ENCODE measurements around the gene FILIP1L.

The FILIP1L gene

DNA sequence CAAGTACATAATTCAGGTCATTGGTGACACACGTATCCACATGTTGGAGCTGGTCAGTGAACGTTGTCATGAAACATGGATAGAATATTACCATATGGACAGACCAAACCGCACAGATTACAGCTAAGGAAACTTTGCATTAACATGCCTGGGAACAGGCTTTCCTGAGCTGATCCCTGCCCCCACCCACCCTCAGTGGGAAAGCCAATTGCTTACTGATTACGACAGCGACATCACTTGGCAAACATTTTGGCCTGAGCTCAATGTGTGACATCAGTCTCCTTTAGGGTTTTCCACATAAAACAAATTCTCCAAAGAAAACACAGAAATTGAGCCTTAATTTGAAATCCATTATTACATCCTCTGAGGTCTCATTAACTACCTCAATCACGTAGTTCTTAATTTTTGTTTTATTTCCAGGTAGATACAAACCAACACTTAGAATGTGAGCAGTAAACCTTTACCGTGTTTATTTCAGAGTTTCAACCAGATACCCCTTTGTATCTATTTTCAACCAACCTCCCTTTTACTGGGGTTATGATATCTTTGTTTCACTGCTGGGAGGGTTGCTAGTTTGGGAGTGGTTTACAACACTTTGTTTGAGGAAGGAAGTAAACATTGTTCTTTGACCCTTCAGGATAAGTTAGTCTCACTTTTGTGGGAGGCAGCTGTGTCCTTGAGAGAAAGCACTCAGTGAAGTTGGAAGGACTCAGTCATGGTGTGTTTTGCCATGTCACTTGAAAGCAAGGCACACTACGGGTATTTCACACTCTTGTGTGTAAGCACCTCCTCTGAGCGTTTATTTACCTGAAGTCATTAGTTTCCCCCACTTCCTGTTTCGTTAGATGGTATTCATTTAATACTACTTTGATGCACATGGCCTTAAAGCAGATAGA, 193.6 kb downstream of the FILIP1L start:
- DNase-seq (no peak), ATAC-seq (no peak)

DNA sequence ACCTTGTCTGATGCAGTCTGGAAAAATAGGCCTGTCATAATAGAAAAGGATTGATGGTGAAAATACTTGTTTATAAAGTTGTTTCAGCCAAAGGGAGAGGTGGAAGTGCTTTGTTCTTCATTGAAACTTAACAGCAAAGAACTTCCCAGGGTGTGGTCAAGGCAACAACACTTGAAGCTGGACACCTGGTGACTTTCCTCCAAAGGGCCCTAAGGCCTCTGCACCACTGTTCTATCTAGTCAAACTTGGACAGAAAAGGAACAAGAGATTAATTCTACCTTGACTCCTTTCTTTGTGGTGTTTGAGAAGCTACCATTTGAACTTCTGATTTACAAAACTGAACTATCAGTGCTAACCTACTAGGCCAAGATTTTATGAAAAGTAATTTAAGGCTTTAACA, 194.6 kb downstream of the FILIP1L start:
- ATAC-seq (no peak), DNase-seq (no peak)

DNA sequence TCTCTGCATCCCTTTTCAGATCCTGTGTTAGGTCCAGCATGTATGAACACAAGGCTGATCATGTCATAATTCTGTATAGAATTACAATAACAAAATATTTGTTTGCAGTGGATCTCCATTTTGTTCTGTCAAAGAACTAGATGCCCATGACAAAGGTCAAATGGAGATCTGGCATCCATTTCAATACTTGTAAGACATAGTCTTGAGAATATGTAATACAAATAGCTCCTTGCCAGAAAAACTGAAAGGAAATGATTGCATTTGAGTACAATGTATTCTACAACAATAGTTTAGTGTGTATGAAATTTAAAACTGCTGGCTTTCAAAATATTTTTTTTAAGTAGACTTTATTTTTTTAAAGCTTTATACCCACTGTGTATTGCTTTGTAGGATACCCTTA, 195.6 kb downstream of the FILIP1L start:
- no peak for ATAC-seq
- DNase-seq, result no peak

- DNase-seq (no peak), ATAC-seq (no peak)
Measured at GRCh38 chr3:99915906-99916432, 198.3 kb downstream of the FILIP1L start.

GRCh38 chr3:99911433-99911832, 202.9 kb downstream of the FILIP1L start:
- DNase-seq (no peak), ATAC-seq (no peak)

DNA sequence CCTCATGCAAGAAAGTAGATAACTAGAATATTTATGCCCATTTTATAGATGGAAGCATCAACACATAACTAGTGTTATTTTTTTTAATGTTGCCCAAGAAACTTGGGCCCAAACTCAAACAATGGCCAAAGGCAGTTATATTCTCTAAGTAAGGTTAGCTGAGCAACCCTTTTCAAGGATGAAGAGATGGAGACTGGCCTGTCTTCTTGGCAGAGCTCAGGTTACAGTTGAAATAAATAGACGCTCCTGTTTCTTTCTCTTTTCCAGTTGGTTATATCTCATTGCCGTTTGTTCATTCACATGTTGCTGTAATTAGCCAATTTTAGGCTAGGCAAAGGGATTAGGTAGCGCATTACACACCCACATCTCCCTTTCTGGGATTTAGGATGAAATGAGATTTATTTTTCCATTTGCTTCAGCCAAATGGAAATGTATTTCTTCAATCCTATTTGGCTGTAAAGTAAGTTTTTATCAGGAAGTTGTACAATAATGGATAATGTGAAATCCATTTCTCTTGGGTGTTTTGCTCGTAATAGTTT, 203.5 kb downstream of the FILIP1L start:
- ATAC-seq, result no peak
- no peak for DNase-seq

DNA sequence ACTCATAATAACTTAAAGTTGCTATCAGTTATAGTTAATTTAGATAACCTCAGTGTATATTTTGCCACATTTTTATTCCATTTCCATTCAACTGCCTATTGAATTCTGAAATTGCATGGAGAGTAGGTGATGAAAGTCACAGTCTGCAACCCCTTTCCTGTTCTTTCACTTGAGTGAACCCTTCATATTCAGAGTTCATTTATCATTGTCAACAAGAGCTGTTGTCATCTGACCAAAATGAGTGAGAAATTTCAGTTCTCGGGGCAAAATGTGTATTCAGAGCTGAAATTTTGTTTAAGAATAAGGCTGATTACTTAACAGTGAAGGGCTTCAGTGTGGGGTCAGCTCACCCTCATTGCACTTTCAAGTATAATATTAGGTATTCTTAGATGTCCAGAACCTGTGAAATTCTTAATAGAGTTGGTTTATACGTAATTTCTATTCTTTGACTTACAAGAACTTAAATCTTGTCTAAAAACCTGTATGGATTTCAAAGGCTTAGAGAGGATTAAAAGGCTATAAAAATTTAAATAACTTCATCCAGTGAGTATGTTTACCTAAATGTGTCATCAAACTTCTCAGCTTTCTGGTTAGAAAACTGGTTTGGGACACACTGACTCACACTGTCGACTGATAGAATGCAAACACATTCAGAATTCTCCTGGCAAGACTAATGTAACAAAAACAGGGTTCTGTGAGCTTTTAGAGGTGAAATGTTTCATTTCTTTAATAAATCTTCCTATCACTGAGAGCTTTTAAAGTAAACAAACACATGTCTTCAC, 204.4 kb downstream of the FILIP1L start:
- no peak for ATAC-seq
- DNase-seq, result no peak

- ATAC-seq (no peak), DNase-seq (no peak)
Measured at GRCh38 chr3:99907959-99908544, 206.2 kb downstream of the FILIP1L start.

GRCh38 chr3:99903869-99904268, 210.4 kb downstream of the FILIP1L start:
- DNase-seq (no peak), ATAC-seq (no peak)

DNA sequence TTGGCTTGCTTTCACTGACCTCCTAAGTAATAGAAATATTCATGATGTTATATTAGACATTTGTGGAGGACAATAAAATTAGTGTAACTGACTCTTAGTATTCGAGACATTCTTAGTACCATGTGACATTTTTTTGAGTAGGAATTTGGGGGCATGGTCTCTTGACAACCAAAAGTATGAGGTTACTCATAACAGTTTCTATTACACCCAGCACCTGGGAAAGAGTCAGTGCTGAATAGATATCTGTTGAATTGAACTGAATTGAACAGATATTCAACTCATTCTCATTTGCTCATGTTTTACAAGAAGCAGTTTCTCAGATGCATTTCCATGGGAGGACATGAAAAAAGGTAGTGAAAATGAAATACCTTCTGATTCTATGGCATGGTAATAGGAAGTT, 212.2 kb downstream of the FILIP1L start:
- ATAC-seq (no peak), DNase-seq (no peak)

- no peak for DNase-seq
- ATAC-seq, result peak; percentile 46
Measured at GRCh38 chr3:99901200-99901926, 212.9 kb downstream of the FILIP1L start.

DNA sequence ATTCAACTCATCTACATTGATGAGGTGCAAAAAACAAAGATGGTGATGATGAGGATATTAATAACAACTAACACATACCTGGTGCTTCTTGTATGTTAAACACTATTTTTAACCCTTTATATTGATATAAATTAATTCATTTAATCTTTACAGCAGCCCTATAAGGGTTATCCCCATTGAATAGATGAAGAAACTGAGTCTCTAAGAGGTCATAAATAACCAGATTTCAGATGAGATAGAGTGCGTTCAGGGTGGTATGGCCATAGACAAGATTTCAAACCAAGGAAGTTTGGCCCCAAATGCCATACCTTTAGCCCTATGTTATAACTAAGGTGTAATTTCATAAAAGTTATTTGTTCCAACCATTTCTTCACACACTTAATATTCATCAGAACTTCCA, 214.1 kb downstream of the FILIP1L start:
- ATAC-seq, result no peak
- no peak for DNase-seq

DNA sequence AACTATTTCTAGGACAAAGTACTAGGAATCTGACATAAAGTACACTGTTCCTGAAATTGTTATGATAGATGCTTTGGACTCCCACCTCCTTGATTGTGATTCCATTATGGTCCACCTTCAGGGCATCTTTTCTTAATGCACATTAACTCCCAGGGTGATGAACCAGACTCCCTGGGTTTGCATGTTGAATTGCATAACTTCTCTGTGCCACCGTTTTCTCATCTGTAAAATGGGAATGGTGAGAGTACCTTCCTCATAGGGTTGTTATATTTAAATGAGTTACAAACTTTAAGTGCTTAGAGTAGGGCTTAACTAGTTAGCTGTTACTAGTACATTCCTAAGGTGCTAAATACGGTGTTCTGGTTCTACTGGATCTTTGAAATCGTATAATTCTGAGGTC, 214.7 kb downstream of the FILIP1L start:
- DNase-seq, result no peak
- no peak for ATAC-seq

DNA sequence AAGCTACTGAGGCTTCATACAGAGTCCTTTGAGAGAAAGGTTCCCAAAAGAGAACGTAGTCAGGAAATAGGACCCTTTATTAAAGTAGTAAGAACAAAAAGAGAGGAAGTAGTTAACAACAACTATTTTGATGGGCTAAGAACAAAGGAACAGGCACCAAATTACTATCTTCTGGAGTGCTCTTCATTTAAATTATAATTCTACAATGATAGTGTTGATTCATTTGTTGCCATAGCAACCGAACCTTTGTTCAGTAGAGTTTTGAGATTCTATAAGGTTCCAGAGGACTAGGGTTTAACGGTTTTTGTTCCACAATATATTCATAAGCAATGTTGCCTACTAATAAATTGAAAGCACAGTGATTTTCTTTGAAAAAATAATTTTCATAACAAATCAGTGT, 217.8 kb downstream of the FILIP1L start:
- ATAC-seq (no peak), DNase-seq (no peak)

- no peak for DNase-seq
- ATAC-seq, result peak; percentile 65
Measured at GRCh38 chr3:99895703-99896441, 218.4 kb downstream of the FILIP1L start.

DNA sequence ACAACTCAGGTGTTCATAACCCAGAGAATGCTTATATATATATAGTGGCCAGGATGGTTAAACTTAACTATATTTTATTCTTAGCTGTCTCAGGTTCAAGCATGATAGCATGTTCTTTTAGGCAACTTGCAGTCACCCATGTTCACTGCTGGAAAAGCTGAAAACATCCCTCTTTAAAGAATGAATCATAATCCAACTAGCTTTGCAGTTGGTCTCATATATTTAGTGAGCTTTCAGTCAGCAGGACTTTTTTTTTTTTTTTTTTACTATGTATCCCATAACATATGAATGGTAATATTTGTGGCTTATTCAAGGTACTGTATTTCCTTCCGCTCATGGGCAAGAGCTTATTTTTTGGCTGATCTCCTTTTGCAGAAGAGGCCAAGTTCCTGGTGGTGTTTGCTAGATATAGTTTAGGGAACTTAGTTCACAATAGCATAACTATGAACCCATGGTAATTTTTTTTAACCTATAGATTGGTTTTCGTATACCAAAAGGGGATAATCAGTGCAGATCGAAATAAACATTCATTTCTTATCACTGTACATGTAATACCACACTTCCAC, 219.1 kb downstream of the FILIP1L start:
- DNase-seq (no peak), ATAC-seq (no peak)

DNA sequence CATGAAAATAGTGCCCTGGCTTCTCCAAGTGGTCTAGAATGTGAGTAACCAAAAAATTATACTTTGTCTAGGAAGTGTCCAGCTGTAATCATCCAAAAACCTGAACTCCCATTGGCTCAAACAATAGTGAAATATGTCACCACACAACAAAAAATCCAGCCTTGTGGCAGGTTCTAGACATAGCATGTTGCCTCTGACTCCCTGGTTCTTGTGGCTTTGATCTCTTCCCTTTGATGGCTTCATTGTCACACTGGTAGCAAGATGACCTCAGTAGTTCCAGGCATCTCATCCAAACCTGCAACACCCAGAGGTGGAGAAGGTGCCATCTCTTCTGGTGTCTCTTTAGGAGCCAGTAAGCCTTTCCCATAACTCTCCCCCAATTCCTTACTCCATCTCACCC, 222.0 kb downstream of the FILIP1L start:
- DNase-seq (no peak), ATAC-seq (no peak)

- ATAC-seq, result no peak
- DNase-seq, result no peak
Measured at GRCh38 chr3:99891610-99892285, 222.6 kb downstream of the FILIP1L start.

DNA sequence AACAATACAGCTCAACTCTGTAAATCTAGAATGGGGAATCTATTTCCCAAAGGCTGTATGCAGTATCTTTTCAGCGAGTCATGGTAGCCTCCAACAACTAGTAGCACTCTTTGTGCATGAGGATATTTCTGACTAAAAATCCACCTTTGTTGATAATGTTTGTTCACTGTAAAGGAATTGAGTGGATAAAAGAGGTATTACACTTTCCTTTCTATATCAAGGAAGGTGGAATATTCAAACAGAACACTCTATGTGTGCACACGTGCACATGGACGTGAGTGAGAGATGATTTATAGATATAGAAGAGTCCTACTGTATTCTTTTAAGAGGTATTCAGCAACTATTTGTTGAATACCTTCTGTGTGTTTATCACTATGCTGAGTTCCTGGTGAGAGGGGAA, 228.4 kb downstream of the FILIP1L start:
- no peak for DNase-seq
- ATAC-seq, result no peak

DNA sequence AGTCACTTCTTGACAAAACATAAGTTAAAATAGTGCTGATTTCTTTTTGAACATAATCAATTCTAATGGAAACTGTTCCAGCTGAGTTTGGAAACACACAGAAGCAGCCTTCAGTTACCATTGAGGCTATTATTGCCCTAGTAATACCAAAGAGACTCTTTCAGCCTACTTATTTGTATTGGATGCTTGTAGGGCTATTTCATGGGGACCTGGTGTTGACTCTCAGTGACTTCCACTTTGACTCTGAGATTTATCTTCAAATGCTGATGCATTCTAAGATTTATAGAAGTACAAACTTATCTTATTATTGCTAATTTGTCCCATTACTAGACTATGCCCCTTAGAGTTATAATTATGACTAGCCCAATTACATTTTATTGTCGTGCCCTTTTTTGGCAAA, 229.2 kb downstream of the FILIP1L start:
- ATAC-seq (no peak), DNase-seq (no peak)

Measured in stimulated activated naive CD8-positive, alpha-beta T cell treated with anti-CD3 and anti-CD28 coated beads, Interleukin-15, Interleukin-2, amounts not matched to agents 100 U/mL and 50 U/mL, for 24 hours (primary cell).